ENCODE measurements around the gene CUL7.

The CUL7 gene

GRCh38 chr6:43076464-43077332 lies 23.0 kb upstream of the CUL7 start:
- peak; percentile 21 for DNase-seq

- DNase-seq: peak; percentile 34
Measured at GRCh38 chr6:43075670-43076463, 22.2 kb upstream of the CUL7 start, which contains the start of gene PTK7. Gene PTK7, plus strand, starts transcription at chr6:43076314. Its CDS starts 175 bp downstream, at chr6:43076489.

GRCh38 chr6:43074847-43075669 lies 21.4 kb upstream of the CUL7 start:
- no peak for DNase-seq

GRCh38 chr6:43070028-43070632 lies 16.5 kb upstream of the CUL7 start:
- DNase-seq: no peak

- DNase-seq: no peak
Measured at GRCh38 chr6:43062818-43063217, 9.2 kb upstream of the CUL7 start.

GRCh38 chr6:43061861-43062260 lies 8.2 kb upstream of the CUL7 start:
- DNase-seq: no peak

- DNase-seq: no peak
Measured at GRCh38 chr6:43060755-43061633, 7.3 kb upstream of the CUL7 start.

- no peak for DNase-seq
Measured at GRCh38 chr6:43060034-43060754, 6.5 kb upstream of the CUL7 start.

- peak; percentile 98 for DNase-seq
Measured at GRCh38 chr6:43059168-43060033, 5.8 kb upstream of the CUL7 start, which contains the start of the genes KLC4 and MRPL2. Gene KLC4, plus strand, starts transcription at chr6:43059631. Its CDS starts 1,705 bp downstream, at chr6:43061336. Gene MRPL2, minus strand, starts transcription at chr6:43059434. Its CDS starts 53 bp downstream, at chr6:43059381.

GRCh38 chr6:43058531-43058930 lies 4.9 kb upstream of the CUL7 start:
- DNase-seq: no peak

GRCh38 chr6:43055966-43056365 lies 2.3 kb upstream of the CUL7 start:
- DNase-seq: no peak

GRCh38 chr6:43054206-43054943 lies 724 bp upstream of the CUL7 start:
- no peak for DNase-seq

- DNase-seq: no peak
Measured at GRCh38 chr6:43052842-43053544, 658 bp downstream of the CUL7 start.

GRCh38 chr6:43052225-43052841 lies 1.3 kb downstream of the CUL7 start:
- no peak for DNase-seq

- DNase-seq: no peak
Measured at GRCh38 chr6:43050981-43051380, 2.7 kb downstream of the CUL7 start.

- no peak for DNase-seq
Measured at GRCh38 chr6:43047998-43048397, 5.7 kb downstream of the CUL7 start.

- DNase-seq: no peak
Measured at GRCh38 chr6:43045371-43045930, 8.2 kb downstream of the CUL7 start.

Measured in activated T-cell treated with anti-CD3 and anti-CD28 coated beads, Interleukin-2, amount 50 U/mL, for 1 hour (primary cell).